Right lobe of liver (tissue), 6 donors: ENCODE data around the gene CTU2. TPM values are rescaled to one million over a fixed set of nuclear protein-coding genes. Genes with fewer than 3 reads are reported as not detected.

ENCODE experiments used
- ATAC-seq, 4 donors: fragments of 200-7000 bp; cut with Tn5 transposase; one replicate each; pipeline ENCODE4 v1.9.1; 2020; ENCODE audit warnings: mild to moderate bottlenecking in 4 of 4, moderate library complexity in 4 of 4
- DNase-seq, 3 donors: peaks; one replicate each; pipeline ENCODE4 v3.0.0-alpha.2; 2020
- H3K27ac ChIP-seq, 3 donors: fragments of 200-600 bp; one replicate each; pipeline ENCODE4 v1.8.0; 2022
- H3K27me3 ChIP-seq, 2 donors: fragments of 200-600 bp; one replicate each; pipeline ENCODE4 v1.8.0; 2022
- H3K36me3 ChIP-seq, 4 donors: fragments of 200-600 bp; sonication (generic) in 1 of 4; one replicate each; pipeline versions ENCODE4 v1.5.1 to v1.8.0; 2017 to 2022; ENCODE audit warnings: control low read depth in 1 of 4
- H3K4me1 ChIP-seq, 4 donors: fragments of 200-600 bp; sonication (generic) in 1 of 4; one replicate each; pipeline versions ENCODE4 v1.5.1 to v1.8.0; 2017 to 2022; ENCODE audit warnings: control low read depth in 1 of 4
- H3K4me3 ChIP-seq, 3 donors: fragments of 200-600 bp; one replicate each; pipeline ENCODE4 v1.8.0; 2022
- H3K9me3 ChIP-seq, 4 donors: fragments of 200-600 bp; sonication (generic) in 1 of 4; one replicate each; pipeline versions ENCODE4 v1.5.1 to v1.8.0; 2017 to 2022; ENCODE audit warnings: control low read depth in 1 of 4
- CTCF ChIP-seq, 4 donors: fragments of 200-600 bp in 3 of 4; fragments of 450-650 bp in 1 of 4; IDR thresholded peaks; one replicate each; pipeline versions ENCODE4 v1.5.1 to v1.8.0; 2016 to 2022; ENCODE audit warnings: antibody characterized with exemption in 4 of 4, mild to moderate bottlenecking in 2 of 4
- POLR2A ChIP-seq: fragments of 450-650 bp; IDR thresholded peaks from one replicate; pipeline ENCODE4 v1.6.1; 2017; ENCODE audit warnings: antibody characterized with exemption, mild to moderate bottlenecking
- WGBS: methylation state at CpG from one replicate; pipeline ENCODE4 v1.1.6; 2018; ENCODE audit warnings: low coverage, low lambda C conversion rate; ENCODE audit not compliant: insufficient coverage; ENCODE audit errors: missing lambda C conversion rate; 5-methylcytosine and 5-hydroxymethylcytosine counted together
- intact Hi-C, 2 donors: fragments of 100-400 bp; cut with DNase I; formaldehyde crosslinking; loops; one replicate each; pipeline versions ENCODE4 v1.11.2 to v1.14.1; 2022
- total RNA-seq, 6 experiments: library from RNA; depleted of rRNA in 2 of 6; stranded (reverse); fragments of >200 nt in 2 of 6; fragmentation: NEBNext Ultra II Directional in 3 of 6; extraction: Animal tissue kit (Norgen Biotek cat#: 25700) in 3 of 6; gene quantifications; one replicate each; pipeline versions ENCODE4 v1.1.0 to v1.2.4, GENCODE V29; 2016 to 2023
- donor health status: DM: no; HTN: yes; CAD: no.
- donor health status: DM: no; HTN: no; CAD: no.
- donor health status: DM: no; HTN: no; CAD: no.
- donor health status: DM: no; HTN: yes; CAD: no.
- donor health status: DM: no; HTN: yes; CAD: no.

The CTU2 gene
- total RNA-seq, 6 experiments from 2014 or later: 5.0 to 9.5 (median 8.2) TPM

- H3K27ac ChIP-seq: no peak overlapping the region
- H3K9me3 ChIP-seq: no peaks in the 10 kb centered on the region
- peaks cover 0 to 52% (median 17%) of the 10 kb centered on the region in 4 donors for H3K36me3 ChIP-seq
- no peak for TF ChIP-seq CTCF (IDR thresholded peaks at IDR 0.05)
- TF ChIP-seq POLR2A: no peak
- peak in 2 of 4 donors; percentile 1 to 45 for ATAC-seq
- WGBS: 0% methylated on average over 1 of the region's 30 CpGs
- no peak overlapping the region for H3K4me3 ChIP-seq
- no peaks in the 10 kb centered on the region for H3K27me3 ChIP-seq
- no peaks in the 10 kb centered on the region for H3K4me1 ChIP-seq
- DNase-seq: no peak
- intact Hi-C loops: no loop called here
Measured at GRCh38 chr16:88713568-88714419, 7.5 kb downstream of the CTU2 start.

GRCh38 chr16:88714420-88715302, 8.4 kb downstream of the CTU2 start:
- Histone ChIP-seq H3K4me3 (no peak overlapping the region), H3K4me1 (no peaks in the 10 kb centered on the region), H3K27ac (no peak overlapping the region), H3K36me3 (peaks cover 0 to 61% (median 19%) of the 10 kb centered on the region in 4 donors), H3K9me3 (no peaks in the 10 kb centered on the region), H3K27me3 (no peaks in the 10 kb centered on the region)
- no peak for DNase-seq
- WGBS: 94% methylated on average over 8 of the region's 42 CpGs
- intact Hi-C loops: no loop called here
- peak in 1 of 4 donors; percentile 5 for ATAC-seq
- no peak for TF ChIP-seq POLR2A
- no peak for TF ChIP-seq CTCF (IDR thresholded peaks at IDR 0.05)

GRCh38 chr16:88715312-88716190, 9.2 kb downstream of the CTU2 start:
- H3K36me3 ChIP-seq: peaks cover 0 to 66% (median 24%) of the 10 kb centered on the region in 4 donors
- TF ChIP-seq POLR2A (no peak), CTCF (IDR thresholded peaks at IDR 0.05) (no peak)
- H3K27me3 ChIP-seq: no peaks in the 10 kb centered on the region
- intact Hi-C loops: no loop called here
- no peaks in the 10 kb centered on the region for H3K4me1 ChIP-seq
- ATAC-seq: no peak
- DNase-seq: no peak
- no peak overlapping the region for H3K4me3 ChIP-seq
- no peaks in the 10 kb centered on the region for H3K9me3 ChIP-seq
- 77% methylated on average over 11 of the region's 57 CpGs for WGBS
- no peak overlapping the region for H3K27ac ChIP-seq

- Histone ChIP-seq H3K9me3 (no peaks in the 10 kb centered on the region), H3K4me3 (no peak overlapping the region), H3K4me1 (no peaks in the 10 kb centered on the region), H3K27ac (no peak overlapping the region), H3K36me3 (peaks cover 0 to 70% (median 29%) of the 10 kb centered on the region in 4 donors), H3K27me3 (no peaks in the 10 kb centered on the region)
- TF ChIP-seq CTCF (IDR thresholded peaks at IDR 0.05): no peak
- no peak for TF ChIP-seq POLR2A
- no CpG with 5 or more reads among the region's 15 CpGs for WGBS
- ATAC-seq: no peak
- no peak for DNase-seq
- intact Hi-C loops: no loop called here
Measured at GRCh38 chr16:88716201-88716600, 9.9 kb downstream of the CTU2 start.
